Measurements from ENCODE around the gene NTN1.
"Not testable (repeated sequence)": the region's sequence is repeated elsewhere in the genome, so short reads cannot be mapped to it uniquely, and the experiment has no call there.

Gene NTN1

GRCh38 chr17:9086577-9086976 lies 65.3 kb downstream of the NTN1 start:
- no peak overlapping the region for H3K4me3 ChIP-seq (ENCODE audit: low read depth, low read length)

GRCh38 chr17:9087921-9088320 lies 66.6 kb downstream of the NTN1 start:
- TF ChIP-seq CTCF (IDR thresholded peaks at IDR 0.05; ENCODE audit: borderline replicate concordance, insufficient read depth, low read depth, low read length) = no peak
- no peak overlapping the region for H3K4me3 ChIP-seq (ENCODE audit: low read depth, low read length)

More at GRCh38 chr17:9086577-9086976, 65.3 kb downstream of the NTN1 start:
- no peak for TF ChIP-seq CTCF (IDR thresholded peaks at IDR 0.05; ENCODE audit: borderline replicate concordance, insufficient read depth, low read depth, low read length)

- TF ChIP-seq CTCF (IDR thresholded peaks at IDR 0.05; ENCODE audit: borderline replicate concordance, insufficient read depth, low read depth, low read length) = no peak
- no peak overlapping the region for H3K4me3 ChIP-seq (ENCODE audit: low read depth, low read length)
Observed at GRCh38 chr17:9090641-9091096, 69.4 kb downstream of the NTN1 start.

GRCh38 chr17:9094193-9094592 lies 72.9 kb downstream of the NTN1 start:
- no peak for TF ChIP-seq CTCF (IDR thresholded peaks at IDR 0.05; ENCODE audit: borderline replicate concordance, insufficient read depth, low read depth, low read length)

DNA sequence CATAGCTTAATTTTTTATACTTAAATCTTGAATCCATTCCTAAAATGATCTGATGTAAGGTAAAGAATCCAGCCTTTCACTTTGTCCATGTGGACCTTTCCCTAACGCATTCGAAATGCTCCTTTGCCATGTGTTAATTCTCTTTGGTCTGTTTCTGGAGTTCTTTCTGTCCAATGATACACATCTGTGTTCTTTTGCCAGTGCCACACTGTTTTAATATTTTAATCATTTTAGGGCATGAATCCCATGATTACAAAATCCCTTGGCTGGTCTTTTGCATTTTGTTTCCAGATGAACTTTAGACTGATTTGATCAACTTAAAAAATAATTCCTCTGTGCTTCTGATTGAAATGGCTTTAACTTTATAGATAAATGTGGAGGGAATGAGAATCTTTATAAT lies 74.1 kb downstream of the NTN1 start:
- TF ChIP-seq CTCF (IDR thresholded peaks at IDR 0.05; ENCODE audit: borderline replicate concordance, insufficient read depth, low read depth, low read length) = no peak
- no peak overlapping the region for H3K4me3 ChIP-seq (ENCODE audit: low read depth, low read length)

More at GRCh38 chr17:9094193-9094592, 72.9 kb downstream of the NTN1 start:
- H3K4me3 ChIP-seq (ENCODE audit: low read depth, low read length) = no peak overlapping the region

DNA sequence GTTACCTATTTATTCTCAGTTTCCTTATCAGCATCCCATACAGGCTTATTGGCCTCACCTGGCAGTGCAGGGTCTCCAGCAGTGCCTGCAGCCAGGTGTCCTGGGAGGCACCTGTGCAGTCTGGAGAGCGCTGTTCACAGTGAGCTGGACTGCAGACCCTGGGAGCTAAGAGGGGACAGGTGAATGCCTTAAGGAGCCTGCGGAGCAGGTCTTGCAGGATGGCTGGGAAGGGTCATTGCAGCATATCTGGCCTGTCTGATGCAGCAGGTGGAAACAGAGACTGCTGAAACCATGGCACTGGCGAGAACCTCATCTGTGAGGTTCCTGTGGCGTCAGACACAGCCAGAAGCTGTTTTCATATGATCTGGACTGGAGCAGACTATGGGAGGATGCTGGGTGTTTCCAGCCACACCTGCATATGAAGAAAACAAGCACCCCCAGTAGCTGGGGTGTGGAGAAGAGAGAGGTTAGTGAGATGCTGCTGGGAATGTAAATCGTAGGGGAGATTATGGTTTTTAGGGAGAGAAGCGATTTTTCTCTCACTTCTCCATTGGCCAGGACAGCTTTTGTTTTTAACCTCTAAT lies 77.0 kb downstream of the NTN1 start:
- no peak overlapping the region for H3K4me3 ChIP-seq (ENCODE audit: low read depth, low read length)
- no peak for TF ChIP-seq CTCF (IDR thresholded peaks at IDR 0.05; ENCODE audit: borderline replicate concordance, insufficient read depth, low read depth, low read length)

- H3K4me3 ChIP-seq (ENCODE audit: low read depth, low read length) = no peak overlapping the region
- TF ChIP-seq CTCF (IDR thresholded peaks at IDR 0.05; ENCODE audit: borderline replicate concordance, insufficient read depth, low read depth, low read length) = no peak
Observed at GRCh38 chr17:9101356-9101755, 80.0 kb downstream of the NTN1 start.

- not testable (repeated sequence) for H3K4me3 ChIP-seq (ENCODE audit: low read depth, low read length)
Observed at GRCh38 chr17:9103193-9103592, 81.9 kb downstream of the NTN1 start.

Data from GM12875 (cell line).